ENCODE data around the gene PIGL. TPM values are rescaled to one million over a fixed set of nuclear protein-coding genes. Genes with fewer than 3 reads are reported as not detected.

PIGL gene
- total and polyA plus RNA-seq, 2 experiments from 2014 or later: 32.9 to 47.3 TPM

- no peak overlapping the region for H3K4me3 Mint-ChIP-seq
- 0 out of 2 replicates have a peak, but pooled peaks cover 6% of the 10 kb centered on the region for H4K20me1 ChIP-seq (replicated peaks; ENCODE audit: insufficient read depth)
- no peak overlapping the region for H2AFZ ChIP-seq
- H3K27me3 Mint-ChIP-seq (ENCODE audit: insufficient read depth, low read depth, poor library complexity): no peaks in the 10 kb centered on the region
- H3K27ac Mint-ChIP-seq: no peak overlapping the region
- ATAC-seq (no peak), DNase-seq (ENCODE audit: low spot score) (no peak)
- H3K4me3 ChIP-seq: no peak overlapping the region
- no peaks in the 10 kb centered on the region for H3K79me2 ChIP-seq (replicated peaks; ENCODE audit: insufficient read depth)
- no peaks in the 10 kb centered on the region for H3K4me1 ChIP-seq (ENCODE audit: insufficient read depth)
- H3K4me2 ChIP-seq: no peak overlapping the region
- H3K36me3 ChIP-seq (ENCODE audit: insufficient read depth): no peaks in the 10 kb centered on the region
- TF ChIP-seq STAT1 (IDR thresholded peaks at IDR 0.05; ENCODE audit: unreplicated experiment) (no peak), ZNF331 (CRISPR knock-in tag; IDR thresholded peaks at IDR 0.05; ENCODE audit: low read depth) (no peak), JUNB (IDR thresholded peaks at IDR 0.05; ENCODE audit: unreplicated experiment) (no peak), ZNF462 (CRISPR knock-in tag; IDR thresholded peaks at IDR 0.05) (no peak), EZH2phosphoT487 (IDR thresholded peaks at IDR 0.05; ENCODE audit: unreplicated experiment) (no peak), REST (IDR thresholded peaks at IDR 0.05; ENCODE audit: unreplicated experiment) (no peak), NANOG (IDR thresholded peaks at IDR 0.05; ENCODE audit: borderline replicate concordance) (no peak), EZH2 (IDR thresholded peaks at IDR 0.05; ENCODE audit: low read depth, unreplicated experiment) (no peak), ZNF114 (CRISPR knock-in tag; IDR thresholded peaks at IDR 0.05) (no peak), CREB1 (CRISPR knock-in tag; IDR thresholded peaks at IDR 0.05; ENCODE audit: low read depth) (no peak)
- TF ChIP-seq, protein P1, sequence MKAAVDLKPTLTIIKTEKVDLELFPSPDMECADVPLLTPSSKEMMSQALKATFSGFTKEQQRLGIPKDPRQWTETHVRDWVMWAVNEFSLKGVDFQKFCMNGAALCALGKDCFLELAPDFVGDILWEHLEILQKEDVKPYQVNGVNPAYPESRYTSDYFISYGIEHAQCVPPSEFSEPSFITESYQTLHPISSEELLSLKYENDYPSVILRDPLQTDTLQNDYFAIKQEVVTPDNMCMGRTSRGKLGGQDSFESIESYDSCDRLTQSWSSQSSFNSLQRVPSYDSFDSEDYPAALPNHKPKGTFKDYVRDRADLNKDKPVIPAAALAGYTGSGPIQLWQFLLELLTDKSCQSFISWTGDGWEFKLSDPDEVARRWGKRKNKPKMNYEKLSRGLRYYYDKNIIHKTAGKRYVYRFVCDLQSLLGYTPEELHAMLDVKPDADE (IDR thresholded peaks at IDR 0.05): no peak
- TF ChIP-seq, protein P2, sequence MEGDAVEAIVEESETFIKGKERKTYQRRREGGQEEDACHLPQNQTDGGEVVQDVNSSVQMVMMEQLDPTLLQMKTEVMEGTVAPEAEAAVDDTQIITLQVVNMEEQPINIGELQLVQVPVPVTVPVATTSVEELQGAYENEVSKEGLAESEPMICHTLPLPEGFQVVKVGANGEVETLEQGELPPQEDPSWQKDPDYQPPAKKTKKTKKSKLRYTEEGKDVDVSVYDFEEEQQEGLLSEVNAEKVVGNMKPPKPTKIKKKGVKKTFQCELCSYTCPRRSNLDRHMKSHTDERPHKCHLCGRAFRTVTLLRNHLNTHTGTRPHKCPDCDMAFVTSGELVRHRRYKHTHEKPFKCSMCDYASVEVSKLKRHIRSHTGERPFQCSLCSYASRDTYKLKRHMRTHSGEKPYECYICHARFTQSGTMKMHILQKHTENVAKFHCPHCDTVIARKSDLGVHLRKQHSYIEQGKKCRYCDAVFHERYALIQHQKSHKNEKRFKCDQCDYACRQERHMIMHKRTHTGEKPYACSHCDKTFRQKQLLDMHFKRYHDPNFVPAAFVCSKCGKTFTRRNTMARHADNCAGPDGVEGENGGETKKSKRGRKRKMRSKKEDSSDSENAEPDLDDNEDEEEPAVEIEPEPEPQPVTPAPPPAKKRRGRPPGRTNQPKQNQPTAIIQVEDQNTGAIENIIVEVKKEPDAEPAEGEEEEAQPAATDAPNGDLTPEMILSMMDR (conservative IDR thresholded peaks at IDR 0.05; ENCODE audit: low read depth in 2 of 2): no peak
- H3K4me1 Mint-ChIP-seq: no peaks in the 10 kb centered on the region
- H3K9me2 ChIP-seq (ENCODE audit: insufficient read depth): no peaks in the 10 kb centered on the region
- H3K36me3 Mint-ChIP-seq (ENCODE audit: low read depth): peaks cover 26% of the 10 kb centered on the region
- peaks cover 10% of the 10 kb centered on the region for H3K9me3 Mint-ChIP-seq
- H3K27me3 ChIP-seq (ENCODE audit: insufficient read depth): no peaks in the 10 kb centered on the region
- no peaks in the 10 kb centered on the region for H3F3A ChIP-seq (replicated peaks; ENCODE audit: low read depth)
- no peak overlapping the region for H3K27ac ChIP-seq (ENCODE audit: low read depth)
Observed at GRCh38 chr17:16262201-16262600, 45.2 kb downstream of the PIGL start.
